Measurements from ENCODE around the gene ME3. TPM values are rescaled to one million over a fixed set of nuclear protein-coding genes. Genes with fewer than 3 reads are reported as not detected.

ME3 gene
- total RNA-seq, 1 donor from 2014 or later, result 28.9 TPM

DNA sequence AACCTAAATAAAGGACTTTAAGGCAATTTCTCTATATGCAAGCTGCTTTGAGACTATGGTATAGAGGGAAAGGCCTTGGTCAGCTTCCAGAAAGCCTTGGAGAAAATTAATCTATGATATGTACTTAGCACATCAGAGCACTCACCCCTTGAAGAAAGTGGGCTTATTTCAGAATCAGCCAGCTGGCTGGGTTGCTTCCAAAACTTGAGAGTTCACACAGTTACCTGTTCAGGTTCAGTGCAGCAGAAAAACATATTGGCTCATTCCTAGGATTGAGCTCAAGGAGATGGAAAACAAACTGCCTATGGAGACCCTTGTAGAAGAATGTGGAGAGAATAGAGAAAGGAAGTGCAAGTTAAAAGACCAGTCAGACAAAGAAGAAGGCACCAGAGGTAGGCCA, 275.1 kb downstream of the ME3 start:
- DNase-seq (ENCODE audit: missing footprints), result no peak
- intact Hi-C loops (cut with DNase I), result no loop called here
- no peak for ATAC-seq

DNA sequence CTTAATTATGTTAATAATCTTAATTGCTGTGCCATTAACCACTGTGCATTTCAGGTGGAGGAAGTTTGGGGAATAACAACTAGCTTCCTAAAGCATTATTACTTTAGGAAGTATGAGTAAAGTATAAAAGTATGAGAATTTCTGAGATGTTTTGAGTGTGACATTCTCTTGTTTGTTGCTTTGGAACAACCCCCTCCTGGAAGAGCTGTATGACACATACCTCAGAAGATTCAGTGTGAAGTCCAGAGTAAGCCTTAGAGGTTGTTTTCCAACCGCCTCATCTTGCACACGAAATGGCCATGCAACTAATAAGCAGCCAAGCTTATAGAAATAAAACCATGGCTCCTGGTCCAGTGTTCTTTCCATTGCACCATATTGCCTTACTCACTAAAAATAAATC, 276.0 kb downstream of the ME3 start:
- ATAC-seq (no peak), DNase-seq (ENCODE audit: missing footprints) (no peak)
- intact Hi-C loops (cut with DNase I), result no loop called here

GRCh38 chr11:86395061-86395551, 277.3 kb downstream of the ME3 start:
- DNase-seq (ENCODE audit: missing footprints) (peak; percentile 65), ATAC-seq (no peak)
- intact Hi-C loops (cut with DNase I), result no loop called here

Other genes with a start within 250 kb of the ME3 start
- 7.2 TPM for gene PRSS23, start 127.9 kb upstream of the ME3 start, total RNA-seq